NCI-H2227 (cell line): ENCODE data around the gene TMEM185A.
"Not testable (repeated sequence)": the region's sequence is repeated elsewhere in the genome, so short reads cannot be mapped to it uniquely, and the experiment has no call there.

ENCODE experiments used
- DNase-seq: peaks from one replicate; lab custom pipeline; 2025; ENCODE audit not compliant: unreplicated experiment; lab: John Stamatoyannopoulos, UW

TMEM185A gene

DNA sequence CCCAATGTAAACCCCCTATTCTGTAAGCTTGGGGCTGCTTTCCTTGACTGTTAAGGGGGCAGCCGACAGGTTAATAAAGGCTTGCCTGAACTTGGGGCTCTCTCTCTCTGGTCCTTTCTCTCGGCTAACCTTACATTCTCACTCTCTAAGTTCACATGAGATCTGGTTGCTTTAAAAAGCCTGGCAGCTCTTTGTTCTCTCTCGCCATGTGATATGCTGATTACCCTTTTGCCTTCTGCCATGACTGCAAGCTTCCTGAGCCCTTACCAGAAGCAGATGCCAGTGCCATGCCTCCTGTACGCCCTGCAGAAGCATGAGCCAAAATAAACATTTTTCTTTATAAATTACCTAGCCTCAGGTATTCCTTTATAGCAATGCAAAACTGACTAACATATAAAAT, 76.3 kb downstream of the TMEM185A start:
- not testable (repeated sequence) for DNase-seq

GRCh38 chrX:149551939-149552248, 79.7 kb downstream of the TMEM185A start:
- not testable (repeated sequence) for DNase-seq

DNA sequence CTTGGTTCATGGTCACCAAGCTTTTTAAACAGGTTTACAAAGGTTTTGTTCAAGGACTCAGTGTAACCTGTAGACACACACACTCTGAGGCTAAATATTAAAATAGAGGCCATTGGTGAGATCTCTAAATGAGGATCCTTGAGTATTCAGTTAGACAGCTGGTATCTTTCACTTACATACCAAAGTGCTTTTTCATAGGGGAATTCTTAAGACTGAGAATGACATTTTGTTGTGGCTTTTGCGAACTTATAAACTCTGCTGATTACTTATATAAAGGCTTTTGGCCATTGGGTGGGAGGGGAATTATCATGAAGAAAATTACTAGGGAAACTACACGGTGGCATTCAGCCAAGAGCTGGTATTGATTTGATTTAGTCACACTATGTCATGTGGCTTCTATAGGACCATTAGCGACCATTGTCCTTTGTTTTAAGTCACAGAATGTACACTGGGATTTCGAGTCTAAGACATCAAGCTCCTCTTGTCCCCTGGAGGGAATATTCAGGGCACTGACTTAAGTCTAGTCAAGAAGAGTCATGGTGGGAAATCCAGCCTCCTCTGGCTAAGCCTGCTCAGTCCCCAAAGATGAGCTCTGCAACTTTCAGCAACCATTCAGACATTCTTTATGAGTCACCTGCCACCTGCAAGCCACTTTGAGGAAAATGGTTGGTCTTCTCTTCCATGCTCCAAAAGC, 80.2 kb downstream of the TMEM185A start:
- not testable (repeated sequence) for DNase-seq

DNA sequence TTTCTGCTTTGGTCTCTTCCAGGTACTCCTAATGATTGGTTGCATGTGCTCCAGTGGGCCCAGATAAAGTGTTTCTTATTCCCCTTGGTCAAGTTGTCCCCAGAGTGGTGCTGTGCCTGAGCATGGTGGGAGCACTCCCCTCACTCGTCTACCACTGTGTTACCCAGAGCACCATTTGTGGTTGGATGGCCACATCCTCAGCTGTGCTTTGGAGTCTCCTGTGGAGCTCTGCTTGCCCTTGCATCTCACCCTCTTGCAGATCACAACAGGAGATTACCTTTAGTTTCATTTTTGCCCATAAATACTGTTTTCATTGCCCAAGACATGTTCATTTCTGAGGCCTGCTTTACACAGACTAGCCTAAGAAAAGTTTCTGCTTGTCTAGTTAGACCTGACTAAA, 81.1 kb downstream of the TMEM185A start:
- DNase-seq, result not testable (repeated sequence)

DNA sequence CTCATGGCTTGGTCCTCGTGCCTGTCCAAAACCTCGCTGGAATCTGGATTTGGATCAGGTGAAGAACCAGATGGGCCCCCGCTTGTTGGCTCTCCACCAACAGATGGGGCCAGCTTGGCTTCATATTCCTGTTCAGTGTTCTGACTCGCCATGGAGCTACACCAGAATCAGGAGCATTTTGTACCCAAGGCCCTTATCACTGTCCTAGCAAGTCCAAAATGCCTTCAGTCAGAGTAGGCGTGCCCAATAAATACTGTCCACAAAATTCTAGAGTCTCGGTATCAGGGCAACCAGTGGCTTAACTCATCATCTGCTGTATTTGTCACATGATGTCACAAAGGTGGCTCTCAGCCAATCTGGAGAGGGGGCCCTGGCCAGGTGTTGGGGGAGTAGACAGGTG, 81.9 kb downstream of the TMEM185A start, which contains the start of gene HSFX3:
HSFX3 (minus strand) TSS at position 224 of the 400 bp plus-strand sequence; CDS start at position 152, 72 bp downstream.
- not testable (repeated sequence) for DNase-seq

DNA sequence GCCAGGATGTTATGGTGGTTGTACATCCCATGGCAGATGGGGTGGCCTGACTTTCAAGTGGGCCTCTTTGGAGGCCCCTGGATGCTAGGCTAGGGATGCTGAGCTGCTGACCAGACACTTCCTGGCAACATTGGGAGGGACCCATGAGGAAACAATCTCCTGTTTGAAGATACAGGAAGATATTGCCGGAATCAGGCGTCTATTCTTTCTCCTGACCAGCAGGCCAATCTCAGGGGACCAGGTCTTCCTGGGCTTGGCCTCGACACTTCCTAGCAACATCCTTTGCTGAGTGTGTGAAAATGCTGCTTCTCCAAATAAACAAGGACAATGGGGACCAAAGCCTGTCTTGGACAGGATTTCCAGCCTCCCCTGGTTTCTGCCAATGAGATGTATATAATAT, 83.8 kb downstream of the TMEM185A start:
- not testable (repeated sequence) for DNase-seq

GRCh38 chrX:149546962-149547361, 84.6 kb downstream of the TMEM185A start:
- DNase-seq, result not testable (repeated sequence)
